ENCODE measurements around the gene PCBP3.
"Not testable (repeated sequence)": the region's sequence is repeated elsewhere in the genome, so short reads cannot be mapped to it uniquely, and the experiment has no call there.

PCBP3 gene

DNA sequence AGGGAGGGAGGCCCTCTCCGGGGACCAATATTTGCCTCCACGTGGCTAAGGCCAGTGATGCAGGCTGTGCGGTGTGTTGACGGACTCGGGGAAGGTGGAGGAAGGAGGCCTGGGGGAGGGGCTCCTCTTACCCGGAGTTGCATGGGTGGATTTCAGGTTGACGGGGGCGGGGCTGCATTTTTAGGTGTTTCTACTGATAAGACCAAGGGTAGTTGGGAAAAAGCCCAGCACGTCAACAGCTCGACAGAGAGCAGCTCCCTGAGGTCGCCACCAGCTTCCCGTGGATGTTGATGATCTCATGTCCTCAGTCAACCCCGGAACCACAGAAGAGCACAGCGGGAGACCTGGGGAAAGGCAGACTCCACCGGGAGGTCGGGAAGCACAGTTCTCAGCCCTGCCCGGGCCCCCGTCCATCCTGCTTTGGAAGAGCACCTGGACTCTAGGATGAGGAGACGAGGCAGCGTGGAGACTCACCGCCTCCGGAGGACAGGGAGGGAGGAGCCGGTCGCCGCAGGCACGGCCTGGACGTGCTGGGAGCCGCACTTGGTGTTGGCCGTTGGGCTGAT, 305.1 kb downstream of the PCBP3 start:
- TF ChIP-seq, protein P1, sequence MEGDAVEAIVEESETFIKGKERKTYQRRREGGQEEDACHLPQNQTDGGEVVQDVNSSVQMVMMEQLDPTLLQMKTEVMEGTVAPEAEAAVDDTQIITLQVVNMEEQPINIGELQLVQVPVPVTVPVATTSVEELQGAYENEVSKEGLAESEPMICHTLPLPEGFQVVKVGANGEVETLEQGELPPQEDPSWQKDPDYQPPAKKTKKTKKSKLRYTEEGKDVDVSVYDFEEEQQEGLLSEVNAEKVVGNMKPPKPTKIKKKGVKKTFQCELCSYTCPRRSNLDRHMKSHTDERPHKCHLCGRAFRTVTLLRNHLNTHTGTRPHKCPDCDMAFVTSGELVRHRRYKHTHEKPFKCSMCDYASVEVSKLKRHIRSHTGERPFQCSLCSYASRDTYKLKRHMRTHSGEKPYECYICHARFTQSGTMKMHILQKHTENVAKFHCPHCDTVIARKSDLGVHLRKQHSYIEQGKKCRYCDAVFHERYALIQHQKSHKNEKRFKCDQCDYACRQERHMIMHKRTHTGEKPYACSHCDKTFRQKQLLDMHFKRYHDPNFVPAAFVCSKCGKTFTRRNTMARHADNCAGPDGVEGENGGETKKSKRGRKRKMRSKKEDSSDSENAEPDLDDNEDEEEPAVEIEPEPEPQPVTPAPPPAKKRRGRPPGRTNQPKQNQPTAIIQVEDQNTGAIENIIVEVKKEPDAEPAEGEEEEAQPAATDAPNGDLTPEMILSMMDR (conservative IDR thresholded peaks at IDR 0.05; ENCODE audit: control insufficient read depth, insufficient read depth, low read depth, low read length): no peak
- DNase-seq (ENCODE audit: low read depth): peak; percentile 33
- no peak overlapping the region for H3K4me3 ChIP-seq (ENCODE audit: control insufficient read depth, low read depth, low read length)

- H3K4me3 ChIP-seq (ENCODE audit: control insufficient read depth, low read depth, low read length): no peak overlapping the region
- TF ChIP-seq, protein P1 (conservative IDR thresholded peaks at IDR 0.05; ENCODE audit: control insufficient read depth, insufficient read depth, low read depth, low read length): no peak
Observed at GRCh38 chr21:45949928-45950739, 306.6 kb downstream of the PCBP3 start.

DNA sequence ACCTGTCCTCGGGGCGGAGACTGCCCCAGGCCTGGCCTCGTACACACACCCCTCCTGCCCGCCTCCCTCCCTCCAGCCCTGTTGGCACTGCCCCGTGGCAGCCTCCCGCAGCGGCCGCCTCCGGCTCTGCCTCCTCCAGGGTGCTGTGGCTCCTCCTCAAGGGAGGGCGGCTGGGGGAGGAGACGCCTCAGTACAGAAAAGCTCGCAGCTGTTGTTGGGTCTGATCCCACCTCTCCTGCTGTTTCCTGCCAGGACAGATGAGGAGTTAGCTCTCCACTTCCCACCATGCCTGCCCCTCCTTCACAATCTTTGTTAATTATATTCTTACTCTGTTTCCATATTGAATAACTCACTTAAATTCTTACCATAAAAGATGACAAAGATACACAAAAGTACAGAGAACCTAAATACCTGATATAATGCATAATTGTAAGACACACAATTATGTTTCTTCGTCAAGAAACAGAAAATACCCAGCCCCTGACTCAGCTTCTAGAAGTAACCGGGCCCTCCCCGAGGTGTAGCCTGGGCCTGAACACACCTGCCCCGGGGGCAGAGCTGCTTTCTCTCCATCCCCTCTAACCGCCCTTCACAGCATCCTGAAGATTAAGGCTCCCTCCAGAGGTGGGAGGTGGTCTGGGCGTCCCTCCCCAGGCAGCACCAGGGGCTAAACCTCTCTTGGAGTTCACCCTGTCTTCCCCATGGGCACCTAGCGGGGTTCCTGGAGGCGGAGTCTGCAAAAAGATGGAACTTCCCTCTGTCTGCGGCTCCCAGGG, 307.4 kb downstream of the PCBP3 start:
- TF ChIP-seq, protein P1 (conservative IDR thresholded peaks at IDR 0.05; ENCODE audit: control insufficient read depth, insufficient read depth, low read depth, low read length): no peak

More at GRCh38 chr21:45949928-45950739, 306.6 kb downstream of the PCBP3 start:
- DNase-seq (ENCODE audit: low read depth): peak; percentile 28

GRCh38 chr21:45951676-45952075, 308.2 kb downstream of the PCBP3 start:
- DNase-seq (ENCODE audit: low read depth): no peak
- TF ChIP-seq, protein P1 (conservative IDR thresholded peaks at IDR 0.05; ENCODE audit: control insufficient read depth, insufficient read depth, low read depth, low read length): no peak
- H3K4me3 ChIP-seq (ENCODE audit: control insufficient read depth, low read depth, low read length): no peak overlapping the region

More for the DNA sequence above, 307.4 kb downstream of the PCBP3 start:
- DNase-seq (ENCODE audit: low read depth): peak; percentile 65
- no peak overlapping the region for H3K4me3 ChIP-seq (ENCODE audit: control insufficient read depth, low read depth, low read length)

DNA sequence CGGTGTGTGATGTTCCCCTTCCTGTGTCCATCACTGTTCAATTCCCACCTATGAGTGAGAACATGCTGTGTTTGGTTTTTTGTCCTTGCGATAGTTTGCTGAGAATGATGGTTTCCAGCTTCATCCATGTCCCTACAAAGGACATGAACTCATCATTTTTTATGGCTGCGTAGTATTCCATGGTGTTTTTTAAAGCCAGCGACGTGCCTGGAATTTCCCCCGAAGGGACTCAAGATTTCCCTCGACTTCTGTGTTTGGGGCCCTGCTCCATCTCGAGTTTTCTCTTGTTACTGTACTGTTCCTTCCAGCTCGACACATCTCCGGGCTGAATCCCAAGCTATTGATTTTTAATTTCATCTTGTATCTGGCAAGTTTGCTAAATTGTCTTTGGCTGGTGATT, 309.0 kb downstream of the PCBP3 start:
- DNase-seq (ENCODE audit: low read depth); H3K4me3 ChIP-seq (ENCODE audit: control insufficient read depth, low read depth, low read length): not testable (repeated sequence)

- TF ChIP-seq, protein P1 (conservative IDR thresholded peaks at IDR 0.05; ENCODE audit: control insufficient read depth, insufficient read depth, low read depth, low read length): no peak
- no peak overlapping the region for H3K4me3 ChIP-seq (ENCODE audit: control insufficient read depth, low read depth, low read length)
- DNase-seq (ENCODE audit: low read depth): no peak
Observed at GRCh38 chr21:45952974-45953373, 309.4 kb downstream of the PCBP3 start.

GRCh38 chr21:45954261-45954660, 310.7 kb downstream of the PCBP3 start:
- no peak overlapping the region for H3K4me3 ChIP-seq (ENCODE audit: control insufficient read depth, low read depth, low read length)
- TF ChIP-seq, protein P1 (conservative IDR thresholded peaks at IDR 0.05; ENCODE audit: control insufficient read depth, insufficient read depth, low read depth, low read length): peak; percentile 53
- peak; percentile 81 for DNase-seq (ENCODE audit: low read depth)
